Ovary (tissue), 9 donors: ENCODE results near the gene GAK. TPM values are rescaled to one million over a fixed set of nuclear protein-coding genes. Genes with fewer than 3 reads are reported as not detected.

Experiments
- DNase-seq, 5 donors: peaks; one replicate each; pipeline ENCODE4 v3.0.0-alpha.2; 2019 to 2020
- H3K27ac ChIP-seq, 2 donors: fragments of 200-600 bp; one replicate each; pipeline versions ENCODE4 v1.5.1 to v1.8.0; 2019 to 2022
- H3K27me3 ChIP-seq: fragments of 200-600 bp; one replicate; pipeline ENCODE4 v1.8.0; 2022
- H3K36me3 ChIP-seq: fragments of 200-600 bp; sonication (generic); one replicate; pipeline ENCODE4 v1.5.1; 2019
- H3K4me1 ChIP-seq: one replicate; pipeline ENCODE4 v1.8.1; 2013; ENCODE audit warnings: mild to moderate bottlenecking, moderate library complexity; ENCODE audit not compliant: insufficient read depth
- H3K4me3 ChIP-seq: fragments of 200-600 bp; sonication (generic); one replicate; pipeline ENCODE4 v1.5.1; 2017
- H3K9me3 ChIP-seq, 2 donors: fragments of 200-600 bp in 1 of 2; sonication (generic) in 1 of 2; one replicate each; pipeline versions ENCODE4 v1.5.1 to v1.8.1; 2013 to 2019; ENCODE audit warnings: mild to moderate bottlenecking in 1 of 2, moderate library complexity in 1 of 2
- EP300 ChIP-seq: sonication (generic); formaldehyde crosslinking; IDR thresholded peaks from one replicate; pipeline ENCODE4 v1.6.1; 2017; ENCODE audit warnings: antibody characterized with exemption
- POLR2A ChIP-seq: fragments of 450-650 bp; IDR thresholded peaks from one replicate; pipeline ENCODE4 v1.6.1; 2017; ENCODE audit warnings: antibody characterized with exemption, mild to moderate bottlenecking, moderate library complexity
- WGBS, 3 donors: extraction: QIAGEN DNeasy Blood & Tissue Kit in 1 of 3; methylation state at CpG; one replicate each; pipeline versions ENCODE4 v1.1.5 to v1.1.7; 2013 to 2017; 5-methylcytosine and 5-hydroxymethylcytosine counted together
- intact Hi-C, 4 donors: fragments of 100-400 bp; cut with DNase I; formaldehyde crosslinking; loops; one replicate each; pipeline versions ENCODE4 v1.11.0 to v1.15.1; 2022 to 2023
- polyA plus RNA-seq, 2 donors: library from polyadenylated mRNA; stranded (reverse); fragments of 200-250 nt in 1 of 2; fragments of 350-450 nt in 1 of 2; fragmentation: Illumina TruSeq in 1 of 2; extraction: RNeasy Lipid Tissue Mini Kit (QIAGEN cat#74804) in 1 of 2; gene quantifications; one replicate each; pipeline ENCODE4 v1.2.3, GENCODE V29; 2013 to 2014
- total RNA-seq, 7 donors: library from RNA; depleted of rRNA in 2 of 7; stranded (reverse); fragments of >200 nt in 2 of 7; fragmentation: NEBNext Ultra II Directional in 3 of 7; extraction: Animal tissue kit (Norgen Biotek cat#: 25700) in 3 of 7; gene quantifications; one replicate each; pipeline versions ENCODE4 v1.1.0 to v1.2.4, GENCODE V29; 2016 to 2023
- TF ChIP-seq, protein P1 (sequence below), 3 donors: fragments of 450-650 bp in 2 of 3; fragments of 200-600 bp in 1 of 3; IDR thresholded peaks; one replicate each; pipeline versions ENCODE4 v1.5.1 to v1.8.0; 2016 to 2022; ENCODE audit warnings: antibody characterized with exemption in 3 of 3, mild to moderate bottlenecking in 1 of 3
- donor health status: DM: no; HTN: no; CAD: no; lungs with moderate emphysema.
- donor health status: DM: no; HTN: no; CAD: no.
- donor health status: Bipolar disorder and iron deficiency.
- donor health status: DM: yes; HTN: yes; CAD: no.
- donor health status: DM: no; HTN: no; CAD: no.
- donor health status: DM: yes; HTN: yes; CAD: no.

GAK gene
- total and polyA plus RNA-seq, 9 donors, result 30.7 to 95.4 (median 70.4) TPM

GRCh38 chr4:898123-898522 is 34.0 kb downstream of the GAK start:
- no peaks in the 10 kb centered on the region for H3K27me3 ChIP-seq
- H3K4me3 ChIP-seq, result no peak overlapping the region
- H3K27ac ChIP-seq, result no peak overlapping the region
- intact Hi-C loops, result no loop called here
- H3K9me3 ChIP-seq, result no peaks in the 10 kb centered on the region
- no peak for DNase-seq
- no peaks in the 10 kb centered on the region for H3K36me3 ChIP-seq
- TF ChIP-seq POLR2A (no peak), EP300 (no peak)
- TF ChIP-seq, protein P1, sequence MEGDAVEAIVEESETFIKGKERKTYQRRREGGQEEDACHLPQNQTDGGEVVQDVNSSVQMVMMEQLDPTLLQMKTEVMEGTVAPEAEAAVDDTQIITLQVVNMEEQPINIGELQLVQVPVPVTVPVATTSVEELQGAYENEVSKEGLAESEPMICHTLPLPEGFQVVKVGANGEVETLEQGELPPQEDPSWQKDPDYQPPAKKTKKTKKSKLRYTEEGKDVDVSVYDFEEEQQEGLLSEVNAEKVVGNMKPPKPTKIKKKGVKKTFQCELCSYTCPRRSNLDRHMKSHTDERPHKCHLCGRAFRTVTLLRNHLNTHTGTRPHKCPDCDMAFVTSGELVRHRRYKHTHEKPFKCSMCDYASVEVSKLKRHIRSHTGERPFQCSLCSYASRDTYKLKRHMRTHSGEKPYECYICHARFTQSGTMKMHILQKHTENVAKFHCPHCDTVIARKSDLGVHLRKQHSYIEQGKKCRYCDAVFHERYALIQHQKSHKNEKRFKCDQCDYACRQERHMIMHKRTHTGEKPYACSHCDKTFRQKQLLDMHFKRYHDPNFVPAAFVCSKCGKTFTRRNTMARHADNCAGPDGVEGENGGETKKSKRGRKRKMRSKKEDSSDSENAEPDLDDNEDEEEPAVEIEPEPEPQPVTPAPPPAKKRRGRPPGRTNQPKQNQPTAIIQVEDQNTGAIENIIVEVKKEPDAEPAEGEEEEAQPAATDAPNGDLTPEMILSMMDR (IDR thresholded peaks at IDR 0.05), result no peak
- 90 to 91% (median 91%) methylated on average over 15 of the region's 15 CpGs for WGBS, 3 donors
- no peaks in the 10 kb centered on the region for H3K4me1 ChIP-seq

GRCh38 chr4:896630-897029 is 35.5 kb downstream of the GAK start:
- H3K9me3 ChIP-seq, result no peaks in the 10 kb centered on the region
- intact Hi-C loops, result no loop called here
- no peaks in the 10 kb centered on the region for H3K27me3 ChIP-seq
- TF ChIP-seq, protein P1 (IDR thresholded peaks at IDR 0.05), result no peak
- TF ChIP-seq POLR2A, result no peak
- TF ChIP-seq EP300, result no peak
- 90 to 91% (median 90%) methylated on average over 20 of the region's 20 CpGs for WGBS, 3 donors
- no peak overlapping the region for H3K4me3 ChIP-seq
- no peaks in the 10 kb centered on the region for H3K36me3 ChIP-seq
- DNase-seq, result no peak
- H3K27ac ChIP-seq, result no peak overlapping the region
- no peaks in the 10 kb centered on the region for H3K4me1 ChIP-seq

GRCh38 chr4:896216-896615 is 35.9 kb downstream of the GAK start:
- TF ChIP-seq, protein P1 (IDR thresholded peaks at IDR 0.05), result no peak
- TF ChIP-seq EP300 (no peak), POLR2A (no peak)
- Histone ChIP-seq H3K36me3 (no peaks in the 10 kb centered on the region), H3K27me3 (no peaks in the 10 kb centered on the region), H3K9me3 (no peaks in the 10 kb centered on the region), H3K4me1 (no peaks in the 10 kb centered on the region), H3K27ac (no peak overlapping the region), H3K4me3 (no peak overlapping the region)
- WGBS, 3 donors, result 86 to 92% (median 87%) methylated on average over 13 of the region's 13 CpGs
- intact Hi-C loops, result no loop called here
- no peak for DNase-seq

- DNase-seq, result no peak
- H3K36me3 ChIP-seq, result no peaks in the 10 kb centered on the region
- TF ChIP-seq EP300 (no peak), POLR2A (no peak)
- TF ChIP-seq, protein P1 (IDR thresholded peaks at IDR 0.05), result no peak
- H3K4me1 ChIP-seq, result no peaks in the 10 kb centered on the region
- H3K9me3 ChIP-seq, result no peaks in the 10 kb centered on the region
- no peaks in the 10 kb centered on the region for H3K27me3 ChIP-seq
- H3K27ac ChIP-seq, result no peak overlapping the region
- 89 to 95% (median 93%) methylated on average over 16 of the region's 16 CpGs for WGBS, 3 donors
- no peak overlapping the region for H3K4me3 ChIP-seq
- intact Hi-C loops, result no loop called here
Measured at GRCh38 chr4:895596-895995, 36.5 kb downstream of the GAK start.
